NT2/D1 (cell line): ENCODE data around the gene CHN2.

Source experiments
- DNase-seq: peaks from one replicate; pipeline ENCODE4 v3.0.0-alpha.2; 2011; ENCODE audit warnings: low read depth, low spot score
- H3K27me3 ChIP-seq: 2 replicates; pipeline ENCODE4 v1.6.0; 2011; ENCODE audit warnings: mild to moderate bottlenecking; ENCODE audit not compliant: insufficient read length, insufficient read depth
- H3K36me3 ChIP-seq: 2 replicates; pipeline ENCODE4 v1.6.1; 2011; ENCODE audit warnings: mild to moderate bottlenecking, low read length, mixed read lengths; ENCODE audit not compliant: insufficient read depth, insufficient read length
- H3K4me1 ChIP-seq: 2 replicates; pipeline ENCODE4 v1.5.1; 2011; ENCODE audit not compliant: insufficient read depth, insufficient read length
- H3K4me3 ChIP-seq: 2 replicates; pipeline ENCODE4 v1.5.1; 2011; ENCODE audit warnings: low read depth; ENCODE audit not compliant: insufficient read length
- H3K9ac ChIP-seq: 2 replicates; pipeline ENCODE4 v1.6.0; 2011; ENCODE audit warnings: low read depth; ENCODE audit not compliant: insufficient read length
- H3K9me3 ChIP-seq: 2 replicates; pipeline ENCODE4 v1.5.1; 2011; ENCODE audit warnings: mild to moderate bottlenecking, low read length; ENCODE audit not compliant: insufficient read depth
- SUZ12 ChIP-seq: IDR thresholded peaks from 2 replicates; pipeline ENCODE4 v1.6.1; 2011; ENCODE audit not compliant: insufficient read length, insufficient read depth; ENCODE audit errors: extremely low read depth
- YY1 ChIP-seq: IDR thresholded peaks from 2 replicates; pipeline ENCODE4 v1.6.1; 2011; ENCODE audit not compliant: insufficient read length, insufficient read depth
- ZNF274 ChIP-seq: IDR thresholded peaks from 2 replicates; pipeline ENCODE4 v1.6.1; 2011; ENCODE audit warnings: mild to moderate bottlenecking, low read depth, low read length

Gene CHN2

GRCh38 chr7:29479301-29480200 is 285.0 kb downstream of the CHN2 start:
- H3K9ac ChIP-seq, result no peak overlapping the region

DNA sequence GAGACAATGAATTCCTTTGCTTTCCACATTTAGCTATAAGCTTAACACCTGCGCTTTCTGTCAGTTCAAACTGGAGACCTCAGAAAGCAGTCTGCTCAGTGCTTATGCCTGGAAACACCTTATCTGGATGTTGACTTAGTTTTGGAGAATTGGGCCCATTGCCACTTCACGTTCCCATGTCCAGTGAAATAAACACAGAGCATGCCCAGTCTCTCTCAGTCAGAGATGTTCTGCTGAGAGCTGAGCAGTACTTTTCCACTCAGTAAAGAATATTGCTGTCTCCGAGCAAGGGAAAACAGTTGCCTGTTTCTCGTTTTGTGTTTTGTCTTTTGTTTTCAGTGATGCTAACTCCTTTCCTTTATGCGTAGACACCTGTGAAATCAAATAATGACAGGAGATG is 285.9 kb downstream of the CHN2 start:
- no peak for DNase-seq

More at GRCh38 chr7:29479301-29480200, 285.0 kb downstream of the CHN2 start:
- DNase-seq, result no peak
- TF ChIP-seq SUZ12, result no peak
- TF ChIP-seq ZNF274, result no peak
- TF ChIP-seq YY1, result no peak
- Histone ChIP-seq H3K36me3 (no peaks in the 10 kb centered on the region), H3K27me3 (no peaks in the 10 kb centered on the region), H3K4me3 (no peak overlapping the region), H3K4me1 (no peaks in the 10 kb centered on the region), H3K9me3 (no peaks in the 10 kb centered on the region)

DNA sequence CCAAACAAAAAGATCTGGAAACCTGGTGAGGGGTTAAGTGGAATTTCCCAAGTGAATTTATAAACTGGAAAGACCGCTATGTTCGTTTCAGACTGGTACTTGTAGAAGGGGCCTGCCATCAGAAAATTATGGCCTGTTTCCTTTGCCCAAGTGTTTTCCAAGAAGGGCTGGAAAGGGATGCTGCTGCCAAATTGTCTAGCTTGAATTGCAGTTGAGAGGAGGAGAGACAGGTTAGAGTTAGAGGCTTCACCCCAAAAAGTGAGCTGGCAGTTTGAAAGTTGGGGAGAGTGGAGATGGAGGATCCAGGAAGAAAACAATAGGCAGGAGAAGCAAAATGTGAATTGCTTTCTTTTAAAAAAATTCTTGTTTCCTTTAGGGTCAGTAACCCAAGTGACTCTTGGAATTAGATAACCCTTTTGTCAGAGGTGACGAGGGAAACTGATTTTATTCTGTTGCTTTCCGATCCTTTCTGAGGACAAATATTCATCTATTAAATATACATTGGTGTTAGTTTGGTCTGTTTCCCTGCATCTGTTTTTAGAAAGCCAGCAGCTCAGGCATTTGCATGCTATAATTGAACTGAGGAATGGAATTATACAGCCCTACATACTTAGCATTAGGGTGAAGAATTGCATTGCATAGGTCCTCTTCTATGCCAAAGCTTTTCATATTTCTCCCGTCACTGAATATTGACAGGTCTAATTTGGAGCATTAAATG is 286.5 kb downstream of the CHN2 start:
- DNase-seq, result no peak
- no peak for TF ChIP-seq ZNF274
- TF ChIP-seq SUZ12, result no peak
- no peak for TF ChIP-seq YY1
- no peak overlapping the region for H3K9ac ChIP-seq
- no peak overlapping the region for H3K4me3 ChIP-seq
- no peaks in the 10 kb centered on the region for H3K27me3 ChIP-seq
- H3K4me1 ChIP-seq, result no peaks in the 10 kb centered on the region
- H3K36me3 ChIP-seq, result no peaks in the 10 kb centered on the region
- no peaks in the 10 kb centered on the region for H3K9me3 ChIP-seq

More for the DNA sequence above, 285.9 kb downstream of the CHN2 start:
- H3K27me3 ChIP-seq, result no peaks in the 10 kb centered on the region
- H3K9ac ChIP-seq, result no peak overlapping the region
- H3K4me3 ChIP-seq, result no peak overlapping the region
- H3K9me3 ChIP-seq, result no peaks in the 10 kb centered on the region
- no peak for TF ChIP-seq ZNF274
- no peak for TF ChIP-seq SUZ12
- TF ChIP-seq YY1, result no peak
- no peaks in the 10 kb centered on the region for H3K4me1 ChIP-seq
- no peaks in the 10 kb centered on the region for H3K36me3 ChIP-seq

DNA sequence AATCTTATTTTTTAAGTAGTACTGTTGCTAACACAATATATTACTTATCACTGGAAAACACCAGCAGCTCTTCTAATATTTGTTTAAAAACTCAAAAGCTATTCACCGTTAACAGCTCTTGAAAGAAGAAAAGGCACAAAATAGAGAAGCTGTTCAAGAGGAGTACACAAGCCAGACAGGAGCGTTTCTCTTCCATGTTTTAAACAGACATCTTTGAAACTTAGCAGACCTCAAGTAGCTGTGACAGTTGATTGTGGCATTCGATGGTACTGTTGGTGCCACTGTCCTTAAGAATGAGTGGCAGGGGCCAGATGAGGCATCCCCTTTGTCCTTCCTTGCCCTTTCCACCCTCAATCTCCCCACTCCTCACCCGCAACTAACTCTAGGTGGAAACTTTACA is 287.5 kb downstream of the CHN2 start:
- TF ChIP-seq SUZ12, result no peak
- no peak for TF ChIP-seq ZNF274
- TF ChIP-seq YY1, result no peak
- Histone ChIP-seq H3K9ac (no peak overlapping the region), H3K9me3 (no peaks in the 10 kb centered on the region), H3K4me1 (no peaks in the 10 kb centered on the region), H3K27me3 (no peaks in the 10 kb centered on the region), H3K4me3 (no peak overlapping the region), H3K36me3 (no peaks in the 10 kb centered on the region)
- no peak for DNase-seq

GRCh38 chr7:29483219-29484104 is 288.9 kb downstream of the CHN2 start:
- Histone ChIP-seq H3K9me3 (no peaks in the 10 kb centered on the region), H3K9ac (no peak overlapping the region), H3K36me3 (no peaks in the 10 kb centered on the region), H3K4me1 (no peaks in the 10 kb centered on the region), H3K4me3 (no peak overlapping the region), H3K27me3 (no peaks in the 10 kb centered on the region)
- no peak for DNase-seq
- no peak for TF ChIP-seq SUZ12
- no peak for TF ChIP-seq YY1
- no peak for TF ChIP-seq ZNF274

GRCh38 chr7:29484280-29484679 is 289.7 kb downstream of the CHN2 start:
- Histone ChIP-seq H3K4me3 (no peak overlapping the region), H3K36me3 (no peaks in the 10 kb centered on the region), H3K4me1 (no peaks in the 10 kb centered on the region), H3K9me3 (no peaks in the 10 kb centered on the region), H3K9ac (no peak overlapping the region), H3K27me3 (no peaks in the 10 kb centered on the region)
- TF ChIP-seq SUZ12 (no peak), YY1 (no peak), ZNF274 (no peak)
- DNase-seq, result no peak
